Gastroesophageal sphincter (tissue), 4 donors: Measurements from ENCODE around the gene KRT6B. TPM values are rescaled to one million over a fixed set of nuclear protein-coding genes. Genes with fewer than 3 reads are reported as not detected.

Experiments
- ATAC-seq: fragments of 150-250 bp; one replicate; pipeline ENCODE4 v1.9.1; 2016; ENCODE audit warnings: mild to moderate bottlenecking, moderate library complexity
- H3K27ac ChIP-seq, 4 donors: fragments of 200-600 bp; sonication (generic) in 3 of 4; 1 replicate in 3 of 4; 2 replicates in 1 of 4; pipeline ENCODE4 v1.5.1; 2016 to 2019
- H3K27me3 ChIP-seq: fragments of 200-600 bp; sonication (generic); one replicate; pipeline ENCODE4 v1.5.1; 2019
- H3K36me3 ChIP-seq, 2 donors: fragments of 200-600 bp; sonication (generic); one replicate each; pipeline ENCODE4 v1.5.1; 2019; ENCODE audit warnings: control low read depth in 1 of 2
- H3K4me1 ChIP-seq, 3 donors: fragments of 200-600 bp; sonication (generic); 1 replicate in 2 of 3; 2 replicates in 1 of 3; pipeline ENCODE4 v1.5.1; 2016 to 2019; ENCODE audit warnings: control low read depth in 2 of 3
- H3K4me3 ChIP-seq, 2 donors: fragments of 200-600 bp; sonication (generic); one replicate each; pipeline ENCODE4 v1.5.1; 2019; ENCODE audit warnings: mild to moderate bottlenecking in 1 of 2, moderate library complexity in 1 of 2
- H3K9me3 ChIP-seq, 3 donors: fragments of 200-600 bp; sonication (generic); one replicate each; pipeline ENCODE4 v1.5.1; 2017 to 2019; ENCODE audit warnings: control low read depth in 2 of 3
- CTCF ChIP-seq, 4 experiments: fragments of 200-600 bp in 2 of 4; fragments of 450-650 bp in 2 of 4; sonication (generic) in 1 of 4; IDR thresholded peaks; one replicate each; pipeline ENCODE4 v1.5.1; 2017 to 2019; ENCODE audit warnings: antibody characterized with exemption in 4 of 4, mild to moderate bottlenecking in 2 of 4, moderate library complexity in 2 of 4
- EP300 ChIP-seq: sonication (generic); formaldehyde crosslinking; IDR thresholded peaks from one replicate; pipeline ENCODE4 v1.6.1; 2017; ENCODE audit warnings: antibody characterized with exemption, mild to moderate bottlenecking
- POLR2A ChIP-seq, 2 donors: fragments of 450-650 bp; IDR thresholded peaks; one replicate each; pipeline ENCODE4 v1.6.1; 2017; ENCODE audit warnings: antibody characterized with exemption in 2 of 2, mild to moderate bottlenecking in 2 of 2, moderate library complexity in 1 of 2
- POLR2AphosphoS5 ChIP-seq: sonication (generic); formaldehyde crosslinking; IDR thresholded peaks from one replicate; pipeline ENCODE4 v1.6.1; 2017; ENCODE audit warnings: antibody characterized with exemption
- WGBS, 2 donors: methylation state at CpG; one replicate each; pipeline ENCODE4 v1.1.5; 2018; ENCODE audit warnings: low coverage in 1 of 2; 5-methylcytosine and 5-hydroxymethylcytosine counted together
- total RNA-seq, 4 donors: library from RNA; depleted of rRNA; stranded (reverse); fragments of >200 nt; gene quantifications; one replicate each; pipeline ENCODE4 v1.1.0, GENCODE V29; 2016

The KRT6B gene
- total RNA-seq, 4 donors from 2014 or later: 0.54 to 60.8 (median 7.3) TPM

- no peaks in the 10 kb centered on the region for H3K4me1 ChIP-seq
- H3K4me3 ChIP-seq: no peak overlapping the region
- no peaks in the 10 kb centered on the region for H3K36me3 ChIP-seq
- ATAC-seq: no peak
- peaks cover 15% of the 10 kb centered on the region for H3K27me3 ChIP-seq
- TF ChIP-seq POLR2A (IDR thresholded peaks at IDR 0.05) (no peak), EP300 (no peak), POLR2AphosphoS5 (no peak), CTCF (IDR thresholded peaks at IDR 0.05) (no peak)
- H3K9me3 ChIP-seq: peaks cover 0 to 12% (median 0%) of the 10 kb centered on the region in 3 donors
- H3K27ac ChIP-seq: no peak overlapping the region
- WGBS, 2 donors: 29 to 100% methylated on average over 1 of the region's 1 CpG
Measured at GRCh38 chr12:52487211-52487610, 35.3 kb upstream of the KRT6B start.

GRCh38 chr12:52486166-52487105, 34.5 kb upstream of the KRT6B start:
- Histone ChIP-seq H3K36me3 (no peaks in the 10 kb centered on the region), H3K27me3 (peaks cover 7% of the 10 kb centered on the region), H3K27ac (no peak overlapping the region), H3K4me1 (no peaks in the 10 kb centered on the region), H3K4me3 (no peak overlapping the region), H3K9me3 (peaks cover 0 to 12% (median 0%) of the 10 kb centered on the region in 3 donors)
- no peak for TF ChIP-seq POLR2A (IDR thresholded peaks at IDR 0.05)
- no peak for TF ChIP-seq POLR2AphosphoS5
- TF ChIP-seq EP300: no peak
- no peak for TF ChIP-seq CTCF (IDR thresholded peaks at IDR 0.05)
- no peak for ATAC-seq
- 85 to 93% methylated on average over 5 of the region's 5 CpGs for WGBS, 2 donors

GRCh38 chr12:52480073-52480472, 28.1 kb upstream of the KRT6B start:
- no peak for TF ChIP-seq CTCF (IDR thresholded peaks at IDR 0.05)
- TF ChIP-seq POLR2AphosphoS5: no peak
- no peak for TF ChIP-seq EP300
- no peak for TF ChIP-seq POLR2A (IDR thresholded peaks at IDR 0.05)
- peaks cover 7% of the 10 kb centered on the region for H3K27me3 ChIP-seq
- 50 to 70% methylated on average over 2 to 3 of the region's 3 CpGs for WGBS, 2 donors
- H3K4me1 ChIP-seq: no peaks in the 10 kb centered on the region
- ATAC-seq: no peak
- no peak overlapping the region for H3K4me3 ChIP-seq
- no peaks in the 10 kb centered on the region for H3K36me3 ChIP-seq
- H3K9me3 ChIP-seq: peaks cover 0 to 12% (median 0%) of the 10 kb centered on the region in 3 donors
- no peak overlapping the region for H3K27ac ChIP-seq

GRCh38 chr12:52477651-52478050, 25.7 kb upstream of the KRT6B start:
- Histone ChIP-seq H3K27me3 (no peaks in the 10 kb centered on the region), H3K4me1 (no peaks in the 10 kb centered on the region), H3K36me3 (no peaks in the 10 kb centered on the region), H3K4me3 (no peak overlapping the region), H3K9me3 (no peaks in the 10 kb centered on the region), H3K27ac (no peak overlapping the region)
- 72 to 90% methylated on average over 2 of the region's 2 CpGs for WGBS, 2 donors
- no peak for TF ChIP-seq EP300
- TF ChIP-seq CTCF (IDR thresholded peaks at IDR 0.05): no peak
- TF ChIP-seq POLR2AphosphoS5: no peak
- TF ChIP-seq POLR2A (IDR thresholded peaks at IDR 0.05): no peak
- ATAC-seq: no peak

GRCh38 chr12:52474212-52474611, 22.3 kb upstream of the KRT6B start:
- no peak for ATAC-seq
- H3K4me1 ChIP-seq: no peaks in the 10 kb centered on the region
- no peak overlapping the region for H3K4me3 ChIP-seq
- no peak for TF ChIP-seq POLR2A (IDR thresholded peaks at IDR 0.05)
- no peak for TF ChIP-seq EP300
- no peak for TF ChIP-seq CTCF (IDR thresholded peaks at IDR 0.05)
- TF ChIP-seq POLR2AphosphoS5: no peak
- WGBS, 2 donors: 83 to 97% methylated on average over 2 of the region's 2 CpGs
- H3K36me3 ChIP-seq: no peaks in the 10 kb centered on the region
- peaks cover 5% of the 10 kb centered on the region for H3K27me3 ChIP-seq
- no peaks in the 10 kb centered on the region for H3K9me3 ChIP-seq
- H3K27ac ChIP-seq: no peak overlapping the region
